H9 (cell line): Measurements from ENCODE around the gene HIPK2. TPM values are rescaled to one million over a fixed set of nuclear protein-coding genes. Genes with fewer than 3 reads are reported as not detected.

Experiments used
- DNase-seq: peaks from one replicate; pipeline ENCODE4 v3.0.0-alpha.2; 2017
- H2AFZ ChIP-seq: one replicate; pipeline ENCODE4 v1.6.1; 2013; ENCODE audit warnings: mild to moderate bottlenecking, low read length, control low read depth, moderate library complexity
- H2AK5ac ChIP-seq: 2 replicates; pipeline ENCODE4 v1.6.1; 2013; ENCODE audit warnings: low read length, control low read depth, mixed read lengths; ENCODE audit not compliant: insufficient read length
- H2BK120ac ChIP-seq: one replicate; pipeline ENCODE4 v1.6.1; 2013; ENCODE audit warnings: low read depth, mild to moderate bottlenecking, low read length, control low read depth, inconsistent platforms; ENCODE audit not compliant: poor library complexity, severe bottlenecking
- H2BK12ac ChIP-seq: 2 replicates; pipeline ENCODE4 v1.6.1; 2013; ENCODE audit warnings: low read length, control low read depth, mixed read lengths, low read depth; ENCODE audit not compliant: insufficient read length
- H2BK15ac ChIP-seq: 2 replicates; pipeline ENCODE4 v1.6.1; 2013; ENCODE audit warnings: low read depth, low read length, control low read depth
- H2BK20ac ChIP-seq: one replicate; pipeline ENCODE4 v1.6.1; 2013; ENCODE audit warnings: low read depth, mild to moderate bottlenecking, low read length, control low read depth, inconsistent platforms; ENCODE audit not compliant: poor library complexity, severe bottlenecking
- H2BK5ac ChIP-seq: 2 replicates; pipeline ENCODE4 v1.6.1; 2013; ENCODE audit warnings: low read length, control low read depth, mixed read lengths; ENCODE audit not compliant: insufficient read length
- H3K14ac ChIP-seq: 2 replicates; pipeline ENCODE4 v1.6.1; 2013; ENCODE audit warnings: low read length, control low read depth; ENCODE audit not compliant: insufficient read depth
- H3K18ac ChIP-seq: 2 replicates; pipeline ENCODE4 v1.6.1; 2013; ENCODE audit warnings: low read depth, mild to moderate bottlenecking, mixed read lengths, low read length, control low read depth; ENCODE audit not compliant: insufficient read length
- H3K23ac ChIP-seq: 2 replicates; pipeline ENCODE4 v1.6.1; 2013; ENCODE audit warnings: low read length, control low read depth, mixed read lengths, low read depth; ENCODE audit not compliant: insufficient read length
- H3K23me2 ChIP-seq: 2 replicates; pipeline ENCODE4 v1.6.1; 2013; ENCODE audit warnings: low read depth, mild to moderate bottlenecking, mixed read lengths, low read length, control low read depth; ENCODE audit not compliant: insufficient read length, poor library complexity, severe bottlenecking
- H3K27ac ChIP-seq: 2 replicates; pipeline ENCODE4 v1.5.1; 2013; ENCODE audit warnings: low read length, control low read depth, mixed read lengths, low read depth; ENCODE audit not compliant: insufficient read length
- H3K27me3 ChIP-seq: 2 replicates; pipeline ENCODE4 v1.6.1; 2013; ENCODE audit warnings: low read length, control low read depth, inconsistent platforms; ENCODE audit not compliant: insufficient read depth
- H3K4ac ChIP-seq: 2 replicates; pipeline ENCODE4 v1.6.1; 2013; ENCODE audit warnings: low read depth, mild to moderate bottlenecking, control low read depth, inconsistent platforms, low read length, moderate library complexity
- H3K4me1 ChIP-seq: 2 replicates; pipeline ENCODE4 v1.6.1; 2013; ENCODE audit warnings: low read length, control low read depth, inconsistent platforms; ENCODE audit not compliant: insufficient read depth
- H3K4me2 ChIP-seq: 2 replicates; pipeline ENCODE4 v1.6.1; 2013; ENCODE audit warnings: low read length, control low read depth, mixed read lengths; ENCODE audit not compliant: insufficient read length, insufficient read depth
- H3K56ac ChIP-seq: 2 replicates; pipeline ENCODE4 v1.6.1; 2013; ENCODE audit warnings: low read depth, mild to moderate bottlenecking, mixed read lengths, low read length, control low read depth; ENCODE audit not compliant: insufficient read length
- H3K79me1 ChIP-seq: 2 replicates; pipeline ENCODE4 v1.6.1; 2013; ENCODE audit warnings: low read depth, mild to moderate bottlenecking, moderate library complexity, low read length, control low read depth, inconsistent platforms; ENCODE audit not compliant: insufficient read depth, poor library complexity, severe bottlenecking
- H3K79me2 ChIP-seq: 2 replicates; pipeline ENCODE4 v1.6.1; 2013; ENCODE audit warnings: low read length, control low read depth, inconsistent platforms; ENCODE audit not compliant: insufficient read depth
- H3K9ac ChIP-seq: 2 replicates; pipeline ENCODE4 v1.6.1; 2013; ENCODE audit warnings: low read length, control low read depth, mixed read lengths; ENCODE audit not compliant: insufficient read length; ENCODE audit errors: extremely low read depth
- H3K9me3 ChIP-seq: one replicate; pipeline ENCODE4 v1.6.1; 2013; ENCODE audit warnings: low read depth, low read length, inconsistent platforms; ENCODE audit not compliant: control insufficient read depth
- H3T11ph ChIP-seq: one replicate; pipeline ENCODE4 v1.6.1; 2013; ENCODE audit warnings: mild to moderate bottlenecking, low read length, control low read depth, inconsistent platforms
- H4K20me1 ChIP-seq: one replicate; pipeline ENCODE4 v1.6.1; 2013; ENCODE audit not compliant: control insufficient read depth, insufficient read length, insufficient read depth
- H4K5ac ChIP-seq: 2 replicates; pipeline ENCODE4 v1.6.1; 2013; ENCODE audit warnings: low read depth, mild to moderate bottlenecking, mixed read lengths, low read length, control low read depth; ENCODE audit not compliant: insufficient read length
- H4K8ac ChIP-seq: replicated peaks from 2 replicates; pipeline ENCODE4 v1.6.1; 2013; ENCODE audit warnings: low read length, control low read depth, mixed read lengths, low read depth; ENCODE audit not compliant: insufficient read length
- H4K91ac ChIP-seq: 2 replicates; pipeline ENCODE4 v1.6.1; 2013; ENCODE audit warnings: low read depth, mild to moderate bottlenecking, moderate library complexity, mixed read lengths, low read length, control low read depth; ENCODE audit not compliant: insufficient read length
- H3K27ac Mint-ChIP-seq, 3 experiments: 2 replicates in 2 of 3; 3 replicates in 1 of 3; pipeline ENCODE4 v1.8.0; 2020 to 2021; ENCODE audit warnings: mixed read lengths in 3 of 3, mild to moderate bottlenecking in 1 of 3, moderate library complexity in 1 of 3
- H3K27me3 Mint-ChIP-seq: 2 replicates; pipeline ENCODE4 v1.8.0; 2021; ENCODE audit warnings: low read depth, mild to moderate bottlenecking, moderate library complexity, mixed read lengths
- H3K36me3 Mint-ChIP-seq, 3 experiments: 2 replicates in 2 of 3; 3 replicates in 1 of 3; pipeline ENCODE4 v1.8.0; 2020 to 2021; ENCODE audit warnings: low read depth in 3 of 3, mixed read lengths in 3 of 3; ENCODE audit not compliant: insufficient read depth in 1 of 3
- H3K4me1 Mint-ChIP-seq, 2 experiments: 2 replicates each; pipeline ENCODE4 v1.8.0; 2020; ENCODE audit warnings: mixed read lengths in 2 of 2
- H3K4me3 Mint-ChIP-seq, 2 experiments: 2 replicates in 1 of 2; 3 replicates in 1 of 2; pipeline ENCODE4 v1.8.0; 2020 to 2021; ENCODE audit warnings: mild to moderate bottlenecking in 2 of 2, mixed read lengths in 2 of 2, moderate library complexity in 1 of 2
- H3K9me3 Mint-ChIP-seq, 2 experiments: 2 replicates in 1 of 2; 3 replicates in 1 of 2; pipeline ENCODE4 v1.8.0; 2020; ENCODE audit warnings: mild to moderate bottlenecking in 2 of 2, mixed read lengths in 2 of 2, moderate library complexity in 1 of 2
- CTCF ChIP-seq: fragments of 200-600 bp; sonication (generic); conservative IDR thresholded peaks from 3 replicates; pipeline ENCODE4 v1.8.0; 2021; ENCODE audit warnings: antibody characterized with exemption, mild to moderate bottlenecking
- WGBS: extraction: QIAGEN DNeasy Blood & Tissue Kit; methylation state at CpG from one replicate; pipeline ENCODE4 v1.1.7; 2013; ENCODE audit warnings: missing lambda C conversion rate, low lambda C conversion rate, mixed read lengths; ENCODE audit not compliant: insufficient read length; ENCODE audit errors: extremely low coverage; 5-methylcytosine and 5-hydroxymethylcytosine counted together
- total RNA-seq: library from RNA; stranded (reverse); gene quantifications from 2 replicates; pipeline ENCODE4 v1.2.1, GENCODE V29; 2021

The HIPK2 gene
- total RNA-seq, 1 experiment from 2014 or later: 21.9 TPM

GRCh38 chr7:139753693-139754111 is 24.1 kb downstream of the HIPK2 start:
- no peak overlapping the region for H2BK5ac ChIP-seq
- H3K23ac ChIP-seq: no peak overlapping the region
- no peak overlapping the region for H2AK5ac ChIP-seq
- no peaks in the 10 kb centered on the region for H3K36me3 Mint-ChIP-seq
- no peaks in the 10 kb centered on the region for H3K4me1 ChIP-seq
- no peak overlapping the region; the same call in 1 of the 2 replicates for H3K14ac ChIP-seq
- no peak overlapping the region for H4K91ac ChIP-seq
- no peaks in the 10 kb centered on the region for H4K20me1 ChIP-seq
- no peak overlapping the region for H2BK12ac ChIP-seq
- no peak for TF ChIP-seq CTCF
- H4K8ac ChIP-seq: no peak overlapping the region
- H3K23me2 ChIP-seq: no peaks in the 10 kb centered on the region
- no peak overlapping the region for H3K4me2 ChIP-seq
- H3K27me3 ChIP-seq: no peaks in the 10 kb centered on the region
- H3K4me1 Mint-ChIP-seq: peaks cover 5 to 8% of the 10 kb centered on the region in 2 experiments
- H3K27me3 Mint-ChIP-seq: peaks cover 4% of the 10 kb centered on the region; the same call in 1 of the 2 replicates
- H3K27ac Mint-ChIP-seq: no peak overlapping the region
- H2AFZ ChIP-seq: no peak overlapping the region
- H3K27ac ChIP-seq: no peak overlapping the region
- H2BK120ac ChIP-seq: no peak overlapping the region
- no peak overlapping the region for H3K9ac ChIP-seq
- H3K56ac ChIP-seq: no peak overlapping the region
- H2BK20ac ChIP-seq: no peak overlapping the region
- WGBS: no CpG with 5 or more reads among the region's 11 CpGs
- no peak overlapping the region for H3K18ac ChIP-seq
- H4K5ac ChIP-seq: no peak overlapping the region
- no peak overlapping the region for H3T11ph ChIP-seq
- no peaks in the 10 kb centered on the region for H3K9me3 ChIP-seq
- no peak for DNase-seq
- no peak overlapping the region for H3K4me3 Mint-ChIP-seq
- no peaks in the 10 kb centered on the region for H3K79me2 ChIP-seq
- H2BK15ac ChIP-seq: no peak overlapping the region
- no peaks in the 10 kb centered on the region for H3K79me1 ChIP-seq
- no peaks in the 10 kb centered on the region for H3K9me3 Mint-ChIP-seq
- no peak overlapping the region for H3K4ac ChIP-seq
